ENCODE measurements around the gene MGAT4B. TPM values are rescaled to one million over a fixed set of nuclear protein-coding genes. Genes with fewer than 3 reads are reported as not detected.

The MGAT4B gene
- total RNA-seq, 2 donors from 2014 or later: 23.7 to 87.6 TPM

DNA sequence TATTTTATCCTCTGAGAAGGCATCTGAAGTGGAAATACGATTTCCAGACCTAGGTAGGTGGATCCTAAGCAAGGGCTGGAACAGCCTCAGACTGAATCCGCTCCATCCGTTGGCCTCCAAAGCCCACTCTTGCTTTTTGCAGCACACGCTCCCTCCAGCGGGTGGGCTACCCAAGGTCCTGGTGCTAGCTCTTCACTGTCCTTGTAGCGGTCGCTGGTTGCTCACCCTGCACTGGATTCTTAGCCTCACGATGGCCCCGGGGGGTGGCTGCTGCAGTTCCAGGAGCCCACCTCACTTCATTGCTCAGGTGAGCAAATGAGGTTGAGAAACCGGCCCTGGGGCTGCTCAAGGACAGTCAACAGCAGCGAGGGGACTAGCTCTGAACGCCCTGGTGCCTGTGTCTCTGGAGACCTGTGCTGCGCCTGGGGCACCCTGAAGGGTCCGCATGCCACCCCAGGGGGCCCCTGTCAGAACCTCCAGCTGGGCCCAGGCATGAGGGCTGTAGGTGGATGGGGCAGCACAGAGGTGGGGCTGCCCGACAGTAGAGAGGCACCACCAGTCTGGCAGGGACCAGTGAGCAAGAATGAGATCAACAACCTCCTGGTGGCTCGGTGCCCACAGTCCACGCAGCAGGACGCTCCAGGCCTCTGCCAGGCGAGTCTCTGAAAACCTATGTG, 4.3 kb downstream of the MGAT4B start:
- Mint-ChIP-seq H3K9me3 (no peaks in the 10 kb centered on the region), H3K27ac (no peak overlapping the region), H3K36me3 (peaks cover 0 to 6% of the 10 kb centered on the region in 2 donors)
- ATAC-seq: no peak
- no peak for DNase-seq (ENCODE audit: low spot score in 2 of 2)

DNA sequence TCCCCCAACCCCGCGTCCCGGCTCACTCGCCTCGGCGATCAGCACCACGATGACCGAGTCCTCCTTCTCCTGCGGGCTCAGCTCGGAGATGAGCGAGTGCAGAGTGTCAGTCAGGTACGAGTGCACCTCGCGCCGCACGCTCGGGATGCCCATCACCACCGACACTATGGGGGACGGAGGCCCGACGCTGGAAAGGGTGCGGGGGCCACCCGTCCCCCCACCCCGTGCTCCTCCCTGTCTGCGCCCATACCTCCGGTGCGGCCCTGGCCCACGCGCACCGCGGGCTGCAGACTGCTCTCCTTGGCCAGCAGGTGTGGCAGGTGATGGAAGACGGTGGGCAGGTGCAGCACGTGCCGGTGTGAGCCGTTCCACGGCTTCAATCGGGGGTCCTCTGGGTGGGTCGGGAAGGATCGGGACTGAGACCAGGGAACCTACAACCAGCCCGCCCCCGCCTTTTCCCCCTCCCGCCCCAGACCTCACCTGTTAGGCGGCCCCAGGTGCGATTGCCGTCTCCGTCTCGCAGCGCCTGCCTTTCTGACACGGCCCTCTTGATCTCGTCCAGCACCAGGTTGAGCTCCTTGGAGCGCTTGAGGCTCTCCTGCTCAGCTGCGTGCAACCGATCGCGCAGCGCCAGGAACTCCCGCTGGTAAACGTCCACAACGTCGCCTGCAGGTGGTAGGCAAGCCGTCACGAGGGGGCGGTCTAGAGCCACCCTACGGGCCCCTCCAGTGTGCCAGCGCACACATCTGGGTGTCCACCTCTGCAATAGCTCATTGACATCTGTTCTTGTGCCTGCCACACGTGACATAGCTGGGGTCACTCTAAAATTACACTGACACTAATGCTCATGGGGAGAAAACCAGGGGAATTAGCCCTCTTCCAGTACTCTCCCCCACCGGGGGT, 5.1 kb downstream of the MGAT4B start:
- peak; percentile 79 to 88 for DNase-seq (ENCODE audit: low spot score in 2 of 2)
- H3K27ac Mint-ChIP-seq: no peak overlapping the region
- peak; percentile 42 to 52 for ATAC-seq
- H3K36me3 Mint-ChIP-seq: peaks cover 0 to 6% of the 10 kb centered on the region in 2 donors
- H3K9me3 Mint-ChIP-seq: no peaks in the 10 kb centered on the region

- DNase-seq (ENCODE audit: low spot score in 2 of 2): no peak
These were observed 5.9 kb downstream of the MGAT4B start for GRCh38 chr5:179800696-179801201.

DNA sequence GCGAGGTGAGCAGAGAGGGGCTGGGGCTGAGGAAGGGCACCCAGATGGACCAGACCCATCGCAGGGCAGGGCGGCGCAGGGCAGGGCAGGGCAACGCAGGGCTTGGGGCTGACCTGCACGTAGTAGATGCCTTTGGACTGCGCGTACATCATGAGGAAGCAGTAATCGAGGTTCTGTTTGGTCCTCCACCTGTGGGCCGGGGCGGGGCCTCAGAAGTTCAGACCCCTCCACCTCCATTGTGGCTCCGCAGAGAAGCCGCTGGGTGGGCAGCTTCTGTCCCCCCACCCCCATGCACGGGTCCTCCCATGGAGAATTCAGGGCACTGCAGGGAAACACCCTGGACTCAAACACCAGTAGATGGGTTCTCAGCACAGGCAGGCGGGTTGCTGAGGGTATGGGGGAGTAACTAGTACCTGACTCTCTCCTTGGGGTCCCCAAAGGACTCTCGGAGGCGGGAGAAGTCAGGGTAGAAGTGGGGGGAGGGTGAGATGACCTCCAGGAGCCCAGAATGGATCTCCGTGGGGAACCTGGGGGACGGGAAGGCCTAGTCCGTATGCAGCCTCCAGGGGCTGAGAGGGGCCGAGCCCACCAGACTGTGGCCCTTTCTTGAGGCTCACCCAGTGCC, 6.5 kb downstream of the MGAT4B start:
- no peak overlapping the region for H3K27ac Mint-ChIP-seq
- H3K36me3 Mint-ChIP-seq: peaks cover 0 to 6% of the 10 kb centered on the region in 2 donors
- DNase-seq (ENCODE audit: low spot score in 2 of 2) (no peak), ATAC-seq (no peak)
- H3K9me3 Mint-ChIP-seq: no peaks in the 10 kb centered on the region

More at GRCh38 chr5:179800696-179801201, 5.9 kb downstream of the MGAT4B start:
- Mint-ChIP-seq H3K9me3 (no peaks in the 10 kb centered on the region), H3K36me3 (peaks cover 0 to 6% of the 10 kb centered on the region in 2 donors), H3K27ac (no peak overlapping the region)
- no peak for ATAC-seq

- peaks cover 0 to 6% of the 10 kb centered on the region in 2 donors for H3K36me3 Mint-ChIP-seq
- peak overlapping the region in 1 of 2 donors; percentile 53 for H3K27ac Mint-ChIP-seq
- ATAC-seq: no peak
These were observed 7.1 kb downstream of the MGAT4B start for GRCh38 chr5:179799644-179799973.

GRCh38 chr5:179798771-179799643, 7.7 kb downstream of the MGAT4B start:
- DNase-seq (ENCODE audit: low spot score in 2 of 2) (peak in 1 of 2 donors; percentile 54), ATAC-seq (no peak)
- H3K36me3 Mint-ChIP-seq: peaks cover 0 to 6% of the 10 kb centered on the region in 2 donors
- H3K27ac Mint-ChIP-seq: peak overlapping the region in 1 of 2 donors; percentile 53
- H3K9me3 Mint-ChIP-seq: no peaks in the 10 kb centered on the region

More at GRCh38 chr5:179799644-179799973, 7.1 kb downstream of the MGAT4B start:
- DNase-seq (ENCODE audit: low spot score in 2 of 2): no peak
- no peaks in the 10 kb centered on the region for H3K9me3 Mint-ChIP-seq

DNA sequence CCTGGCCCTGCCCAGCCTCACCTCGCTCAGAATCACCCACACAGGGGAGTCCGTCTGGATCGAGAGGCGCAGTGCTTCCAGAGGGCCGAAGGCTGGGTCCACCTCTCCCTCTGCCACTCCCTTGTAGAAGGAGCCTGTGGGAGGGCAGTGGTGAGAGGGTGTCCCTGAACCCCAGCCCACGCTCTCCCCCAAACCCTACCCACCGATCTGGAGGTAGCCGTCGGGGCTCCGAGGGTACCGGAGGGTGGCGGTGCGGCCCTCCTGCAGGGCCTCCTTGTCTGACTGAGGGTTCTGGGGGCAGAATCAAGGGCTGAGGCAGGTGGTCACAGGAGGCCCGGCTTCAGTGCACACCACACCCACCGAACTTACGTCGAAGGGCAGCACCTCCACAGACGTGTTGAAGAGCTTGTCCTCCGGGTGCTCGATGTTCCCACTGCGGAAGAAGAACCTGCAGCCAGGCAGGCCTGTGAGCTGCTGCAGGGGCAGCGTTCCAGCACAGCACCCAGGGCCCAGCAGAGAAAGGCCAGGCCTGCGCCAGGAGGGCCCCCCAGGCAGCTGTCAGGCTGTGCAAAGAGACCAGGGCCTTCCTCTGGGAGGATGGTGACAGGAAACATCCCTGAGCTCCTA, 8.4 kb downstream of the MGAT4B start:
- DNase-seq (ENCODE audit: low spot score in 2 of 2): no peak
- Mint-ChIP-seq H3K27ac (no peak overlapping the region), H3K36me3 (peaks cover 0 to 6% of the 10 kb centered on the region in 2 donors), H3K9me3 (no peaks in the 10 kb centered on the region)
- ATAC-seq: no peak

DNA sequence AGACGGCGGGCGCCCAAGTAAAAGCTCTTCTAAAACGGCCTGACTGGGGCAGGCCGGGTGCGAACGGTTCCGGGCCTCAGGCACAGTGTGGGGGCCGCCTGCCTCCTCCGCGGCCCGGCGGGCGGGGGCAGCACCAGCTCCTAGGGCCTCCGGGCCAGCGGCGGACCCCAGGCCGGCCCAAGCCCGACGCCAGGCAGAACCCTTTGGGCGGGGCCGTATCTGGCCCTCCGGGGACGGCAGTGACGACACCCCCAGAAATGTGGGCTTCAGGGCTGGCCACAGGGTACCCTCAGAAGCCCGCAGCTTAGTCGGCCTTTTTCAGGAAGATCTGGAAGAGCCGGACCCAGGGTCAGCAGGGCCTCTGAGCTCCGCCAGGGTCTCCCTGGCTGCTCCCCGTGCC, 8.9 kb downstream of the MGAT4B start:
- DNase-seq (ENCODE audit: low spot score in 2 of 2) (no peak), ATAC-seq (no peak)
- Mint-ChIP-seq H3K27ac (no peak overlapping the region), H3K9me3 (no peaks in the 10 kb centered on the region), H3K36me3 (peaks cover 0 to 6% of the 10 kb centered on the region in 2 donors)

DNA sequence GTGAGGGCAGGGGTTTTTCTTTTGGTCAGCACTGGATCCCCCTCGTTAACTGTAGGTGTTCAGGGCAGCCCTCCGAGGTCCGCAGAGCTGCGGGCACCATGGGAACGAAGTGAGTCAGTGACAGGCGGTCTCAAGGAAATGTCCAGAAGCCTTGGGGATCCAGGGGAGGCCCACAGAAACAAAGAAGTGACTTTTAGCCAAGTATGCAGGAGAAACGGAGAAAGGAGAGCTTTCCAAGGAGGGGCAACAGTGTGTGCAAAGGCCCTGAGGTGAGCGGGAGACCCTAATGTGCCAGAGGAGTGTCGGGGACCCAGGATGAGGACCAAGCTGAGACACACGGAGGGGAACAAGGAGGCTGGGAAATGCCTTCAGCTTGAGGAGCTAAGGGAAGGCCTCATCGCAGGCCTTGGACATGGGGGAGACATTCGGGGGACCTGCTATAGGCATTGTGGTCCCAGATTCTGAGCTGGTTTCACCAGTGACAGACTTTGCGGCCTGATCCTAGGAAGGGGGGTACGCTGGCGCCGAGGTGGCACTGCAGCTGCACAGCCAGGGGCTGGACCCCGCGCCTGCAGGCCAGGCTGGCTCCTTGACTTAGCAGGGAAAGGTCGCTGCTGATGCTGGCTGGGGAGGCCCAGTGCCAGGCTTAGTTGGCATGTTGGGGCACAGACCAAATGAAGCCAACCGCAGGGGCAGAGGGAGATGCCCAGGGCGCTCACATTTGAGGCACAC, 9.6 kb downstream of the MGAT4B start:
- Mint-ChIP-seq H3K27ac (no peak overlapping the region), H3K36me3 (peaks cover 0 to 6% of the 10 kb centered on the region in 2 donors), H3K9me3 (no peaks in the 10 kb centered on the region)
- ATAC-seq (no peak), DNase-seq (ENCODE audit: low spot score in 2 of 2) (no peak)

DNA sequence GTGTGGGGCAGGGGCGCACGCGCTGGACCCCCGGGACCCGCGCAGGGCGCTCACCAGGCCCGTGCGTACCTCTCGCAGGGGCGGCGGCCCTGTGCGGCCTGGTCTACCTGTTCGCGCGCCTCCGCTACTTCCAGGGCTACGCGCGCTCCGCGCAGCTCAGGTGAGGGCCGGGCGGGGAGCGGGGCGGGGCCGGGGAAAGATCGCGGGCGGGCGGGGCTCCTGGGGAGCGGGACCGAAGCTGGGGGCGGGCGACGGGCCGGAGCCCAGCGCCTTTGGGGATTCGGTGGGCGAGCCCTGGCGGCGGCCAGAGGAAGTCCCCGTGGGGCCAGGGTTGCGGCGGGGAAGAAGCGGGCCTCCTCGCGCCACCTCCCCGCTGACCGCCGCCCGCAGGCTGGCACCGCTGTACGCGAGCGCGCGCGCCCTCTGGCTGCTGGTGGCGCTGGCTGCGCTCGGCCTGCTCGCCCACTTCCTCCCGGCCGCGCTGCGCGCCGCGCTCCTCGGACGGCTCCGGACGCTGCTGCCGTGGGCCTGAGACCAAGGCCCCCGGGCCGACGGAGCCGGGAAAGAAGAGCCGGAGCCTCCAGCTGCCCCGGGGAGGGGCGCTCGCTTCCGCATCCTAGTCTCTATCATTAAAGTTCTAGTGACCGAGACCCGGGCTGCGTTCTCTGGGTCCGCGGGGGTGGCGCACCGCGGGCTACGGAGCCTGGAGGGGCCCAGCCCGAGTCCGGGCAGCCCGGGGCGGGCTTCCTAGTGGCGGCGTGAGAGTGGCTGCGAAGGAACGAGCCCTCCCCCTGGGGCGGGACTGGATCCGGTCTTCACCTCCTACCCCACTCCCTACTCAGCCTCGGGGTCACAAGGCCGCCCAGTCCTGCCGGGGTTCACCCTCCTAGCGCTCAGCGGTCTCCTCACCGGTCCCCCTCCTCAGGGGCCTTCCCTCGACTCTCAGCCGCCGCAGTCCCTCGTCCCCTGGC, 10.5 kb downstream of the MGAT4B start:
- DNase-seq (ENCODE audit: low spot score in 2 of 2) (peak; percentile 72 to 85), ATAC-seq (peak; percentile 72 to 81)
- no peak overlapping the region for H3K27ac Mint-ChIP-seq
- no peaks in the 10 kb centered on the region for H3K9me3 Mint-ChIP-seq
- H3K36me3 Mint-ChIP-seq: no peaks in the 10 kb centered on the region

DNA sequence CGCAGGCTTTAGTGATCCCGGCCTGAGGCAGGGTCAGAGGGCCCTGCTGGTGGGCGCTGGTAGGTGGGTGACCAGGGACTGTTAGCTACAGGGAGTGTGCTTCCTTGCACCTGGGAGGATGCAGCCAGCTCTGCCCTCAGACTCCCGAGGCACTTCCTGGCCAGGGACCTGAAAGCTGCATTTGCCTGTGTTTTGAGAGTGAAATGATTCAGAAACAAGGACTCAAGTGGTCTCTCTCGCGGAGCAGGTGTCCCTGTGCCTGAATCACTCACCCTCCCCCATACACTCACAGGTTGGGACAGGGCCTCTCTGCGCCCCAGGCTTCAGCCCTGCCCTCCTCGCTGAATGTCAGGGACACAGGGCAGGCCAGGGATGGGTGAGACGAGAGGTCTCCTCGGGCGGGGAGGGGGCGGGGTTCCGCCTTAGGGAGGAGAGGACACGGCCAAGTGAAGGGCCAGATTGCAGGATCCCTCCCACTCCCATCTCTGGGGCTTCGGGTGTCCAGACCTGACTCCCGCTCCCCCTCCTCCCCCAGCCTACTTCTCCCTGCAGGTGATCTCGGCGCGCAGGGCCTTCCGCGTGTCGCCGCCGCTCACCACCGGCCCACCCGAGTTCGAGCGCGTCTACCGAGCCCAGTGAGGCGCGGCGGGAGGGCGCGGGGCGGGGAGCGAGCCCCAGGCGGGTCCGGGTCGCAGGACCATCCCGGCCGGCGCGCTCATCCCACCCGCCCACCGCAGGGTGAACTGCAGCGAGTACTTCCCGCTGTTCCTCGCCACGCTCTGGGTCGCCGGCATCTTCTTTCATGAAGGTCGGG, 11.4 kb downstream of the MGAT4B start:
- ATAC-seq: peak in 1 of 2 donors; percentile 2
- Mint-ChIP-seq H3K9me3 (no peaks in the 10 kb centered on the region), H3K27ac (no peak overlapping the region), H3K36me3 (no peaks in the 10 kb centered on the region)
- no peak for DNase-seq (ENCODE audit: low spot score in 2 of 2)

DNA sequence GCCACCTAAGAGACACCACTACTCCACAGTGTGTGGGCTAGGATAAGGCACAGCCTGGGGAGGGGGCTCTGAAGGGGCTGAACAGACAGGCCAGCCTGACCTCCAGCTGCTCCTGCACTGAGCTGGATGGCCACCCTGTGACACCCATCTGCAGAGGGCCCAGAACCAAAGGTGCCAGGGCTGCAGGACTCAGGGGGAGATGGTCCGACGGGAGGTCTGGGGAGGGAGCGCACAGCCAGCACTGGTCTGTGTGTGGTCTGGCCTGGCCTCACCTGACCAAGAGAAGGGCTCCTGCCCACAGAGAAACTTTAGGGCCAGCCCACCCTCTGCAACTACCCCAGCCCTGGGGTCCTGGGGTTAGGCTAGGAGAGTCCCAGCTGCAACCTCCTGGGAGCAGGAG, 12.1 kb downstream of the MGAT4B start:
- Mint-ChIP-seq H3K36me3 (peaks cover 0 to under 1% of the 10 kb centered on the region in 2 donors), H3K9me3 (no peaks in the 10 kb centered on the region), H3K27ac (no peak overlapping the region)
- DNase-seq (ENCODE audit: low spot score in 2 of 2): no peak
- ATAC-seq: no peak

DNA sequence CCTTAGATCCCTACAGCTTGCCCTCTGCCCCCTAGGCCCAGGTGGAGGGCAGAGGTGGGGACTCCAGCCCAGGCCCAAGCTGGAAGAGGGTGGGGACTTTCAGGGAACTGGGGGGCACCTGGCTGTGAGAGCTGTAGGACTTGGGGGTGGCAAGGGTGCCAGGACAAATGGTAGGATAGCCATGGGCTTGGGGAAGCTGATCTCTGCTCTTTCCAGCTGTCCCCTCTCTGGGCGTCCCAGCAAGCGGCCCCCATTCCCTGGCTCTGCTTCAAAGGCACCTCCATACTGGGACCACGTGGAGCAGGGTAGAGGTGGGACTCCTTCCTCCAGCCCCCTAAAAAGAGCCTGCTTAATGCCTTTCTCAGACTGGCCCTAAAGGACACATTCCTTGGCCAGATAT, 12.5 kb downstream of the MGAT4B start:
- no peak for DNase-seq (ENCODE audit: low spot score in 2 of 2)
- no peak for ATAC-seq
- Mint-ChIP-seq H3K36me3 (peaks cover 0 to 5% of the 10 kb centered on the region in 2 donors), H3K9me3 (no peaks in the 10 kb centered on the region), H3K27ac (no peak overlapping the region)
